ENCODE data around the gene TMBIM4.

The TMBIM4 gene

GRCh38 chr12:66085998-66086397 is 83.8 kb downstream of the TMBIM4 start:
- no peak for DNase-seq
